ENCODE measurements around the gene DNAI1.

- TF ChIP-seq, protein P1, sequence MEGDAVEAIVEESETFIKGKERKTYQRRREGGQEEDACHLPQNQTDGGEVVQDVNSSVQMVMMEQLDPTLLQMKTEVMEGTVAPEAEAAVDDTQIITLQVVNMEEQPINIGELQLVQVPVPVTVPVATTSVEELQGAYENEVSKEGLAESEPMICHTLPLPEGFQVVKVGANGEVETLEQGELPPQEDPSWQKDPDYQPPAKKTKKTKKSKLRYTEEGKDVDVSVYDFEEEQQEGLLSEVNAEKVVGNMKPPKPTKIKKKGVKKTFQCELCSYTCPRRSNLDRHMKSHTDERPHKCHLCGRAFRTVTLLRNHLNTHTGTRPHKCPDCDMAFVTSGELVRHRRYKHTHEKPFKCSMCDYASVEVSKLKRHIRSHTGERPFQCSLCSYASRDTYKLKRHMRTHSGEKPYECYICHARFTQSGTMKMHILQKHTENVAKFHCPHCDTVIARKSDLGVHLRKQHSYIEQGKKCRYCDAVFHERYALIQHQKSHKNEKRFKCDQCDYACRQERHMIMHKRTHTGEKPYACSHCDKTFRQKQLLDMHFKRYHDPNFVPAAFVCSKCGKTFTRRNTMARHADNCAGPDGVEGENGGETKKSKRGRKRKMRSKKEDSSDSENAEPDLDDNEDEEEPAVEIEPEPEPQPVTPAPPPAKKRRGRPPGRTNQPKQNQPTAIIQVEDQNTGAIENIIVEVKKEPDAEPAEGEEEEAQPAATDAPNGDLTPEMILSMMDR (IDR thresholded peaks at IDR 0.05): no peak
- no peak for TF ChIP-seq ZFX (IDR thresholded peaks at IDR 0.05; ENCODE audit: borderline replicate concordance)
These were observed 5.3 kb downstream of the DNAI1 start for GRCh38 chr9:34463901-34464232.

All from 22Rv1 (cell line).